Mesothelial cell of epicardium (in vitro differentiated cells): Measurements from ENCODE around the gene CALY. TPM values are rescaled to one million over a fixed set of nuclear protein-coding genes. Genes with fewer than 3 reads are reported as not detected.

Experiments used
- DNase-seq, 2 experiments: peaks; one replicate each; pipeline ENCODE4 v3.0.0; 2021; ENCODE audit warnings: low spot score in 2 of 2; ENCODE audit not compliant: unreplicated experiment in 2 of 2
- H3K27ac Mint-ChIP-seq: 2 replicates; pipeline ENCODE4 v1.8.0; 2021; ENCODE audit warnings: mixed read lengths
- H3K27me3 Mint-ChIP-seq: 2 replicates; pipeline ENCODE4 v1.8.0; 2021; ENCODE audit warnings: low read depth, mixed read lengths
- H3K36me3 Mint-ChIP-seq: 2 replicates; pipeline ENCODE4 v1.8.0; 2021; ENCODE audit warnings: mixed read lengths
- H3K4me1 Mint-ChIP-seq: 2 replicates; pipeline ENCODE4 v1.8.0; 2021; ENCODE audit warnings: mixed read lengths
- H3K4me3 Mint-ChIP-seq: 2 replicates; pipeline ENCODE4 v1.8.0; 2021; ENCODE audit warnings: mild to moderate bottlenecking, moderate library complexity, mixed read lengths
- H3K9me3 Mint-ChIP-seq: 2 replicates; pipeline ENCODE4 v1.8.0; 2021; ENCODE audit warnings: mixed read lengths
- total RNA-seq: library from RNA; stranded (reverse); gene quantifications from 3 replicates; pipeline ENCODE4 v1.2.1, GENCODE V29; 2021
- TF ChIP-seq, protein P1 (sequence below): fragments of 200-600 bp; sonication (generic); IDR thresholded peaks from one replicate; pipeline ENCODE4 v1.5.0; 2021; ENCODE audit warnings: antibody characterized with exemption; ENCODE audit not compliant: unreplicated experiment

The CALY gene
- total RNA-seq, 1 donor from 2014 or later = 2.1 TPM

DNA sequence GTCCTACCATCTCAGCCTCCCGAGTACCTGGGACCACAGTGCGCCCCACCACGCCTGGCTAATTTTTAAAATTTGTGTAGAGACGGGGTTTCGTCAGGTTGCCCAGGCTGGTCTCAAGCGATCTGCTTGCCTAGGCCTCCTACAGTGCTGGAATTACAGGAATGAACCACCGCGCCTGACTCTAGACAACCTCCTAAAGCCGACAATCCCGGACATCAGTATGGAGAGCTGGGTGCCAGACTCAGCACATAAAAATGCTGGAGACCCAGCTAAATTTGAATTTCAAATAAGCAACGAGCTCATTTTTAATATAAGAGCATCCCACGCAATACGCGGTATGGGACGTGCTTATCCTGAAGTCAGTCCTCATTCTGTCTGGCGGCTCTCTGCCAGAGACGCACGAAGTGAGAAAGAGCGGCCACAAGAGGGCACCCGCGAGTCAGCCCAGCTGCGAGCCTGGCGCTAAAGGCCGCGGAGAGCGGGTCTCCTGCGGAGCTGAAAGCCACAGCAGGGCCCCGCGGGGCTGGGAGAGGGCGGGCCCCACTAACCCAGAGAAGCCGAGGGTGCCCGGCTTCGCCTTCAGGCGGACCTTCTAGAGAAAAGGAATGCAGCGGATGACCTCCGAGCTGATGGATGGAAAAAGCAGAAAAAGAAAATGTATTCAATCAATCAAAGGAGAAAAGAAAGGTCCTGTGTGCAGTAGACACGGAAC, 7.0 kb downstream of the CALY start:
- Mint-ChIP-seq H3K27me3 (peaks cover 81% of the 10 kb centered on the region), H3K4me3 (peak overlapping the region; percentile 36), H3K4me1 (peaks cover 18% of the 10 kb centered on the region), H3K9me3 (peaks cover 5% of the 10 kb centered on the region), H3K27ac (no peak overlapping the region), H3K36me3 (no peaks in the 10 kb centered on the region)
- peak; percentile 84 to 92 for DNase-seq
- TF ChIP-seq, protein P1, sequence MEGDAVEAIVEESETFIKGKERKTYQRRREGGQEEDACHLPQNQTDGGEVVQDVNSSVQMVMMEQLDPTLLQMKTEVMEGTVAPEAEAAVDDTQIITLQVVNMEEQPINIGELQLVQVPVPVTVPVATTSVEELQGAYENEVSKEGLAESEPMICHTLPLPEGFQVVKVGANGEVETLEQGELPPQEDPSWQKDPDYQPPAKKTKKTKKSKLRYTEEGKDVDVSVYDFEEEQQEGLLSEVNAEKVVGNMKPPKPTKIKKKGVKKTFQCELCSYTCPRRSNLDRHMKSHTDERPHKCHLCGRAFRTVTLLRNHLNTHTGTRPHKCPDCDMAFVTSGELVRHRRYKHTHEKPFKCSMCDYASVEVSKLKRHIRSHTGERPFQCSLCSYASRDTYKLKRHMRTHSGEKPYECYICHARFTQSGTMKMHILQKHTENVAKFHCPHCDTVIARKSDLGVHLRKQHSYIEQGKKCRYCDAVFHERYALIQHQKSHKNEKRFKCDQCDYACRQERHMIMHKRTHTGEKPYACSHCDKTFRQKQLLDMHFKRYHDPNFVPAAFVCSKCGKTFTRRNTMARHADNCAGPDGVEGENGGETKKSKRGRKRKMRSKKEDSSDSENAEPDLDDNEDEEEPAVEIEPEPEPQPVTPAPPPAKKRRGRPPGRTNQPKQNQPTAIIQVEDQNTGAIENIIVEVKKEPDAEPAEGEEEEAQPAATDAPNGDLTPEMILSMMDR = peak; percentile 90

DNA sequence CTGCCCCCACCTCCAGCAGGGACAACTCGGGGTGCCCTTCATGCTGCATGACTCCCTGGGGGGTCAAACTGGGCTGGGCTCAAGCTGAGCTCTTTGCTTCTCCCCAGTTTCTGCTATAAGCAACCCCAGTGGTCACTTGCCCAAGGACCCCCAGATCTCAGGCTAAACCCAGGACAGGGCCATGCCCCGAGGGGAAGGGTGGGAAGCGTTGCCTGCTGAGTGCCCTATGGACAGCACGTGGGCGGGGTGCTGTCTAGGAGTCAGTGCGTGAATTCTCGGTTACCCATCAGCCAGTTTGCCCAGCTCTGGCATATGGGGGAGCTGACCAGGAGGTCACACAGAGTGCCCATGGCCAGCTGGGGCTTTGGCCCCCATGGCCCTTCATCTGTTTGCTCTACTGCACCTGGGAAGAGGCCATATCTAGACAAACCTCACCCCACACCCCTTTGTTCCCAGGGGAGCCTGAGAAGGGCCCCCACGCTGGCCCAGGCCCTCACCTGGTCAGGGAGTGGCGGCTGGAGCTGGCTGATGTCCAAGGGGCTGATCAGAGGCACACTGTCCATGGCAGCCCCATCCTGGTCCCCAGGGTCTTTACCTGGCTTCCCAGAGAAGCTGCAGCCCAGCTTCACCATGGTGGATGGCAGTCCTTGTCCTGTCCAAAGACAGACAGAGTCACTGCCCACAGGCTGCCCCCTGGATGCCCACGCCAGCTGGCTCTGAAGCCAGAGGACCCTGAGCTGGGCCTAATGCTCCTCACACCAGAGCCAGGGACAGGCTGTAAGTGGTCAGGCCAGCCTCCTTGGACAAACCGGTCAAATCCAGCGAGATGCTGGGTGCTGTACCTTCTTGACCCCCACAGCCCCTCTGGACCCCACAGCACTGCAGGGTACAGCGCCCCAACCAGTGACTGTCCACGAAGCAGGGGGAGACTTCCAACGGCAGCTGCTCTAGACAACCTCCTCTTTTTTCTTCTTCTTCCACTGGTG, 8.0 kb downstream of the CALY start:
- Mint-ChIP-seq H3K9me3 (peaks cover 5% of the 10 kb centered on the region), H3K4me1 (peaks cover 18% of the 10 kb centered on the region), H3K4me3 (no peak overlapping the region), H3K36me3 (no peaks in the 10 kb centered on the region), H3K27ac (no peak overlapping the region), H3K27me3 (peaks cover 78% of the 10 kb centered on the region)
- DNase-seq = no peak
- TF ChIP-seq, protein P1 = no peak

DNA sequence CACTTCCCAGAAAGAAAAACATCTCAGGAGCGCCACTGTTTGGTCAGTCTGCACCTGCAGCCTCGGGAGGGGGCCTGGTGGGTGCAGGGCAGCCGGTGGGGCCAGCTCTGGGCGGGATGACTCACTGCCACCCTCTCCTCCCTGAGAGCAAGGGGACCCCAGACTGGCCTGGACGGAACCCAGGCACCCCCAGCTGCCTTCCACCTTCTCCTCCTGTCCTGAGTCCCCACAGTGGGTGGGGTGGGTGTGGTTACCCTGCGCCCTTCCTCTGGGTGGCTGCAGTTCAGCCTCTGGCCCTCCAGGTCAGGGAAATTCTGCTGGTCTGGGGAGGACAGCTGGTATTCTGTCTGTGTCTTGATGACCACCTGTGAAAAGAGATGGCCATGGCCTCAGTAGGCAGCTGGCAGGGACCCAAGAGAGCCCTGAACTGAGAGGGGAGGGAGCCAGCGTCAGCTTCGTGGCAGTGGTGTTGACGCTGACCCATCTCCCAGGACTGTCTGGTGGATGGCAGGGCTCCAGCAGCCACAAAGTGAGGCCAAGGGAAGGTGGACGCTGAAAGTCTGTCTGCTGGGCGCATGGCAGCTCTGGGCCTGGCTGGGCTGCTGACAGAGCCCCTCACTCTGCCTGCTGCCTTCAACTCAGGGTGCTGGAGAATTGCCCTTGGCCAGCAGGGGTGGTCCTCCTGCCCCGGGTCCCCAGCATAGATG, 8.9 kb downstream of the CALY start:
- H3K4me1 Mint-ChIP-seq = peaks cover 18% of the 10 kb centered on the region

DNA sequence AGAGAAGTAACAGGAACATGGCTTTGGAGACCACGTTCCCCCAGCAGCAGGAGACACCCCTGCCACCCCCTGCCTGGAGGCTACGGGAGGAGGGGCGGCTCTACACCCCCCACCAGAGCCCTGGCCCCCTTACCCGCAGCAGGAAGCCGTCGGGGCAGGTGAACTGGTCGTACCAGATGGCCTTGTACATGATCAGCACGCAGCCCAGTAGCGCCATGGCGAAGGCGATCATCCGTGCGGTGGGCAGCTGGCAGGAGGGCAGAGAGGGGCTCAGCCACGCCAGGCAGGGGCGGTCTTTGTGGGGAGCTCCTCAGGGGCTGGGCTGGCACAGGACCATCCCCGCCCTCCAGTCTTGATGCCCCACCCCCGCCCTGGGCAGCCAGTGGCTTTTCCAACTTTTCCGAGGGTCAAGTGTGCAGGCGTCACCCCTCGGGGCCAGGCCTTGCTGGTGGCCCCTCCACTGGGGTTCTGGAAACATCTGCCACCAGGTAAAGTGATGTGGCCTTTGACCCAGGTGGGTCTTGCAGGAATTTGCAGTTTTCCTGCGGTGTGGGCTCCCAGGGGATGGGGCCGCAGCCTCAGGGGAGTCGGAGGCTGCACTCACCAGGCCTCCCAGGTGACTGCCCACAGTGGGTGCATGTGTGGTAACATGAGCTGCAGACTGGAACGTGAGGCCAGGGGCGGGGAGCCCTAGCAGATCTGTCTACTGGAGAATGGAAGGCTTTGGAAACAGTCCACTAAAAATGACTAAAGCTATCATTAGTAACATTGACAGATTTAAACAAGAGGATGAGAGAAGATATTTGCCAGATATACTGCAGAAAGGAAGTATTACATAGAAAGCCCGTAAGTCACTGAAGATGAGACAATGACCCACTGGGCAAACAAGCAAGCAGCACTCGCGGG, 9.7 kb downstream of the CALY start:
- Mint-ChIP-seq H3K4me1 (peaks cover 18% of the 10 kb centered on the region), H3K4me3 (no peak overlapping the region), H3K27me3 (peaks cover 68% of the 10 kb centered on the region), H3K27ac (no peak overlapping the region), H3K9me3 (no peaks in the 10 kb centered on the region), H3K36me3 (no peaks in the 10 kb centered on the region)
- no peak for DNase-seq
- TF ChIP-seq, protein P1 = no peak

More for the DNA sequence above, 8.9 kb downstream of the CALY start:
- Mint-ChIP-seq H3K9me3 (peaks cover 5% of the 10 kb centered on the region), H3K27me3 (peaks cover 76% of the 10 kb centered on the region), H3K4me3 (no peak overlapping the region), H3K36me3 (no peaks in the 10 kb centered on the region), H3K27ac (no peak overlapping the region)
- TF ChIP-seq, protein P1 = no peak
- DNase-seq = no peak

DNA sequence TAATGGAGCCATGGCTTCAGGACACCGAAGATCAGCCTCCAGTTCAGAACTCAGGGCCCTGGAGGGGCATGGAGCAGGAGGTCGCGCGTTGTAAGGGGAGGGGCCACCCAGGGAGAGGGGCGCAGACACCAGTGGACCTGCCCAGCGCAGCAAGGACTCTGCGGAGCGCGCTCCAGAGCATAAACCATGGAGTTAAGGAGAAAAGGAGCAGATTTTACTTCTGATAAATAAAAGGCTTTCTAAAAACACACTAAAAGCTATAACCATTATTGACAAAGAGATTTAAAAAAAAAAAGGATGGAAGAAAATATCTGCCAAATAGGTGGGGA, 10.5 kb downstream of the CALY start:
- no peaks in the 10 kb centered on the region for H3K36me3 Mint-ChIP-seq
- H3K9me3 Mint-ChIP-seq = no peaks in the 10 kb centered on the region
- H3K27me3 Mint-ChIP-seq = peaks cover 60% of the 10 kb centered on the region
- H3K4me3 Mint-ChIP-seq = peak overlapping the region; percentile 55
- H3K27ac Mint-ChIP-seq = no peak overlapping the region
- H3K4me1 Mint-ChIP-seq = peaks cover 18% of the 10 kb centered on the region
- DNase-seq = no peak
- TF ChIP-seq, protein P1 = no peak
